SK-N-SH (cell line): Measurements from ENCODE around the gene SETD5. TPM values are rescaled to one million over a fixed set of nuclear protein-coding genes. Genes with fewer than 3 reads are reported as not detected.

Source experiments
- CTCF ChIA-PET: fragments of 300-600, 350-600 bp; formaldehyde crosslinking; extraction: SDS; loops from one replicate; lab custom pipeline; 2021; lab: Yijun Ruan, JAX
- POLR2A ChIA-PET: fragments of 350-600 bp; sonication (Branson Sonifier 250); formaldehyde crosslinking; extraction: SDS; loops from one replicate; lab custom pipeline; 2020; ENCODE audit warnings: antibody characterized with exemption, inconsistent platforms; lab: Yijun Ruan, JAX
- DNase-seq: peaks from one replicate; pipeline ENCODE4 v3.0.0; 2012
- H2AFZ ChIP-seq: fragments of 200-600 bp; sonication (generic); 2 replicates; pipeline ENCODE4 v1.8.1; 2016; ENCODE audit warnings: antibody characterized with exemption, mild to moderate bottlenecking, low read depth
- H3F3A ChIP-seq: fragments of 200-600 bp; sonication (generic); replicated peaks from 2 replicates; pipeline ENCODE3; 2016; ENCODE audit warnings: antibody characterized with exemption, mild to moderate bottlenecking; ENCODE audit not compliant: insufficient read depth
- H3K27ac ChIP-seq, 2 experiments: fragments of 200-500 bp in 1 of 2; fragments of 200-600 bp in 1 of 2; sonication (Bioruptor generic) in 1 of 2; sonication (generic), shearing (Covaris generic) in 1 of 2; 2 replicates each; pipeline versions ENCODE4 v1.5.1 to v1.6.1; 2014 to 2016; ENCODE audit warnings: low read depth in 2 of 2, inconsistent platforms in 1 of 2, low read length in 1 of 2, mild to moderate bottlenecking in 1 of 2, mixed read lengths in 1 of 2
- H3K27me3 ChIP-seq: fragments of 200-600 bp; sonication (generic), shearing (Covaris generic); 2 replicates; pipeline ENCODE4 v1.6.1; 2016; ENCODE audit warnings: mixed run types; ENCODE audit not compliant: insufficient read depth
- H3K36me3 ChIP-seq, 2 experiments: fragments of 200-500 bp in 1 of 2; fragments of 200-600 bp in 1 of 2; sonication (Bioruptor generic) in 1 of 2; sonication (generic) in 1 of 2; replicated peaks in 1 of 2; 2 replicates each; pipeline versions ENCODE3 to v1.5.1; 2014 to 2016; ENCODE audit warnings: low read length in 1 of 2, mild to moderate bottlenecking in 1 of 2; ENCODE audit not compliant: insufficient read depth in 2 of 2, control insufficient read depth in 1 of 2
- H3K4me1 ChIP-seq, 2 experiments: fragments of 200-500 bp in 1 of 2; fragments of 200-600 bp in 1 of 2; sonication (Bioruptor generic) in 1 of 2; sonication (generic), shearing (Covaris generic) in 1 of 2; 2 replicates each; pipeline versions ENCODE4 v1.5.1 to v1.6.1; 2014 to 2016; ENCODE audit warnings: low read depth in 1 of 2, low read length in 1 of 2, mixed run types in 1 of 2; ENCODE audit not compliant: insufficient read depth in 2 of 2, control insufficient read depth in 1 of 2
- H3K4me2 ChIP-seq: fragments of 200-600 bp; sonication (generic), shearing (Covaris generic); 2 replicates; pipeline ENCODE4 v1.6.1; 2017; ENCODE audit warnings: mixed run types
- H3K4me3 ChIP-seq, 2 experiments: fragments of 200-500 bp in 1 of 2; fragments of 200-600 bp in 1 of 2; sonication (Bioruptor generic) in 1 of 2; sonication (generic), shearing (Covaris generic) in 1 of 2; 2 replicates each; pipeline versions ENCODE4 v1.5.1 to v1.8.1; 2014 to 2016; ENCODE audit warnings: low read depth in 2 of 2, inconsistent platforms in 1 of 2, low read length in 1 of 2, mild to moderate bottlenecking in 1 of 2, mixed read lengths in 1 of 2, moderate library complexity in 1 of 2
- H3K79me2 ChIP-seq: fragments of 200-600 bp; sonication (generic); 2 replicates; pipeline ENCODE4 v1.8.1; 2017; ENCODE audit warnings: mild to moderate bottlenecking; ENCODE audit not compliant: insufficient read depth
- H3K9ac ChIP-seq: fragments of 200-600 bp; sonication (generic); 2 replicates; pipeline ENCODE4 v1.6.1; 2017; ENCODE audit warnings: mixed run types
- H3K9me2 ChIP-seq: fragments of 200-600 bp; sonication (generic); 2 replicates; pipeline ENCODE4 v1.6.1; 2017; ENCODE audit warnings: mixed run types
- H3K9me3 ChIP-seq: fragments of 200-600 bp; sonication (generic); 2 replicates; pipeline ENCODE4 v1.6.1; 2017; ENCODE audit warnings: mixed run types, mild to moderate bottlenecking, moderate library complexity
- H4K20me1 ChIP-seq: fragments of 200-600 bp; sonication (generic); 2 replicates; pipeline ENCODE4 v1.6.1; 2017; ENCODE audit warnings: mild to moderate bottlenecking, mixed run types; ENCODE audit not compliant: insufficient read depth
- ELF1 ChIP-seq: IDR thresholded peaks from 2 replicates; pipeline ENCODE4 v1.4.0; 2012
- EP300 ChIP-seq, 2 experiments: IDR thresholded peaks; 2 replicates each; pipeline versions ENCODE4 v1.4.0 to v1.6.1; 2012; ENCODE audit warnings: borderline replicate concordance in 1 of 2, low read depth in 1 of 2, low read length in 1 of 2
- FOXJ3 ChIP-seq: sonication (generic); formaldehyde crosslinking; IDR thresholded peaks from 2 replicates; pipeline ENCODE4 v1.5.1; 2020; ENCODE audit warnings: mild to moderate bottlenecking, missing genetic modification reagents
- GABPA ChIP-seq: IDR thresholded peaks from 2 replicates; pipeline ENCODE4 v1.4.0; 2012; ENCODE audit warnings: low read depth, mild to moderate bottlenecking
- GATA2 ChIP-seq: sonication (generic); formaldehyde crosslinking; IDR thresholded peaks from 2 replicates; pipeline ENCODE4 v1.5.0; 2020; ENCODE audit warnings: mild to moderate bottlenecking, missing genetic modification reagents
- IRF3 ChIP-seq: fragments of 150-350 bp; IDR thresholded peaks from 2 replicates; pipeline ENCODE4 v1.6.1; 2016; ENCODE audit warnings: mild to moderate bottlenecking, low read depth, low read length
- RCOR1 ChIP-seq: fragments of 150-350 bp; IDR thresholded peaks from 2 replicates; pipeline ENCODE4 v1.6.1; 2017; ENCODE audit warnings: antibody characterized with exemption, low read length
- SMC3 ChIP-seq: IDR thresholded peaks from 2 replicates; pipeline ENCODE4 v1.6.1; 2012; ENCODE audit warnings: low read depth, low read length, improper control_type of control experiment
- TCF12 ChIP-seq: IDR thresholded peaks from 2 replicates; pipeline ENCODE4 v1.4.0; 2012
- YY1 ChIP-seq: IDR thresholded peaks from 2 replicates; pipeline ENCODE4 v1.4.0; 2012; ENCODE audit warnings: low read depth, mild to moderate bottlenecking
- WGBS: methylation state at CpG from one replicate; pipeline ENCODE4 v1.1.6; 2017; ENCODE audit warnings: low lambda C conversion rate; 5-methylcytosine and 5-hydroxymethylcytosine counted together
- polyA plus RNA-seq, 3 experiments: library from polyadenylated mRNA; depleted of rRNA; stranded (reverse); fragments of >200 nt; gene quantifications; 2 replicates each; pipeline ENCODE4 v1.2.3, GENCODE V29; 2012
- TF ChIP-seq, protein P1 (sequence below): fragments of 200-600 bp; sonication (generic); IDR thresholded peaks from 2 replicates; pipeline ENCODE4 v1.6.1; 2017; ENCODE audit warnings: antibody characterized with exemption, mild to moderate bottlenecking, moderate library complexity
- TF ChIP-seq, protein P2 (sequence below): IDR thresholded peaks from 2 replicates; pipeline ENCODE4 v1.6.1; 2012; ENCODE audit warnings: mild to moderate bottlenecking, low read depth, low read length, moderate library complexity

Gene SETD5
- polyA plus RNA-seq, 1 of the 3 experiments (the other 2 are of a cell fraction): 32.3 TPM

DNA sequence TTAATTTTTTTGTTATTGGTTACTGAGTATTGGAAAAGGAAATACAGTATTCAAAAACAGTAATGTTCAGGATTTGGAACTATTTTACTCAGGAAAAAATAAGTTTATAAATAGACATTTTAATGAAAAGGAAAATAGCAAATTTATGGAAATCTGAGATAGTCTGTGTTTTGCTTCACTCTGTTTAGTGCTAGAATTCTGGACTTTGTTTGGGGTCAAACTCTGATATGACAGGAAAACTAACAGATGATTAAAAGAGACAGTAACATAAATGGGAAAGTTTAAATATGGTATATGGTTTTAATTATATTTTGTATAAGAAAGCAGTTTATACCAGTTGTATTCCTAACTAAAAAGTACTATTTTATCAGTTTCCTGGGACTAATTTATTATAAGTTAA is 17.4 kb downstream of the SETD5 start (continued):
- TF ChIP-seq IRF3: no peak
- TF ChIP-seq EP300 (IDR thresholded peaks at IDR 0.05; ENCODE audit: borderline replicate concordance in 1 of 2, low read depth in 1 of 2, low read length in 1 of 2): no peak
- TF ChIP-seq RCOR1: no peak

- TF ChIP-seq TCF12: no peak
- TF ChIP-seq, protein P1, sequence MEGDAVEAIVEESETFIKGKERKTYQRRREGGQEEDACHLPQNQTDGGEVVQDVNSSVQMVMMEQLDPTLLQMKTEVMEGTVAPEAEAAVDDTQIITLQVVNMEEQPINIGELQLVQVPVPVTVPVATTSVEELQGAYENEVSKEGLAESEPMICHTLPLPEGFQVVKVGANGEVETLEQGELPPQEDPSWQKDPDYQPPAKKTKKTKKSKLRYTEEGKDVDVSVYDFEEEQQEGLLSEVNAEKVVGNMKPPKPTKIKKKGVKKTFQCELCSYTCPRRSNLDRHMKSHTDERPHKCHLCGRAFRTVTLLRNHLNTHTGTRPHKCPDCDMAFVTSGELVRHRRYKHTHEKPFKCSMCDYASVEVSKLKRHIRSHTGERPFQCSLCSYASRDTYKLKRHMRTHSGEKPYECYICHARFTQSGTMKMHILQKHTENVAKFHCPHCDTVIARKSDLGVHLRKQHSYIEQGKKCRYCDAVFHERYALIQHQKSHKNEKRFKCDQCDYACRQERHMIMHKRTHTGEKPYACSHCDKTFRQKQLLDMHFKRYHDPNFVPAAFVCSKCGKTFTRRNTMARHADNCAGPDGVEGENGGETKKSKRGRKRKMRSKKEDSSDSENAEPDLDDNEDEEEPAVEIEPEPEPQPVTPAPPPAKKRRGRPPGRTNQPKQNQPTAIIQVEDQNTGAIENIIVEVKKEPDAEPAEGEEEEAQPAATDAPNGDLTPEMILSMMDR: no peak
- TF ChIP-seq, protein P2, sequence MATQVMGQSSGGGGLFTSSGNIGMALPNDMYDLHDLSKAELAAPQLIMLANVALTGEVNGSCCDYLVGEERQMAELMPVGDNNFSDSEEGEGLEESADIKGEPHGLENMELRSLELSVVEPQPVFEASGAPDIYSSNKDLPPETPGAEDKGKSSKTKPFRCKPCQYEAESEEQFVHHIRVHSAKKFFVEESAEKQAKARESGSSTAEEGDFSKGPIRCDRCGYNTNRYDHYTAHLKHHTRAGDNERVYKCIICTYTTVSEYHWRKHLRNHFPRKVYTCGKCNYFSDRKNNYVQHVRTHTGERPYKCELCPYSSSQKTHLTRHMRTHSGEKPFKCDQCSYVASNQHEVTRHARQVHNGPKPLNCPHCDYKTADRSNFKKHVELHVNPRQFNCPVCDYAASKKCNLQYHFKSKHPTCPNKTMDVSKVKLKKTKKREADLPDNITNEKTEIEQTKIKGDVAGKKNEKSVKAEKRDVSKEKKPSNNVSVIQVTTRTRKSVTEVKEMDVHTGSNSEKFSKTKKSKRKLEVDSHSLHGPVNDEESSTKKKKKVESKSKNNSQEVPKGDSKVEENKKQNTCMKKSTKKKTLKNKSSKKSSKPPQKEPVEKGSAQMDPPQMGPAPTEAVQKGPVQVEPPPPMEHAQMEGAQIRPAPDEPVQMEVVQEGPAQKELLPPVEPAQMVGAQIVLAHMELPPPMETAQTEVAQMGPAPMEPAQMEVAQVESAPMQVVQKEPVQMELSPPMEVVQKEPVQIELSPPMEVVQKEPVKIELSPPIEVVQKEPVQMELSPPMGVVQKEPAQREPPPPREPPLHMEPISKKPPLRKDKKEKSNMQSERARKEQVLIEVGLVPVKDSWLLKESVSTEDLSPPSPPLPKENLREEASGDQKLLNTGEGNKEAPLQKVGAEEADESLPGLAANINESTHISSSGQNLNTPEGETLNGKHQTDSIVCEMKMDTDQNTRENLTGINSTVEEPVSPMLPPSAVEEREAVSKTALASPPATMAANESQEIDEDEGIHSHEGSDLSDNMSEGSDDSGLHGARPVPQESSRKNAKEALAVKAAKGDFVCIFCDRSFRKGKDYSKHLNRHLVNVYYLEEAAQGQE: no peak
- no peak for TF ChIP-seq YY1
- TF ChIP-seq FOXJ3 (CRISPR knock-in tag): no peak
- TF ChIP-seq SMC3: no peak
- TF ChIP-seq ELF1: no peak
- TF ChIP-seq GABPA: no peak
- TF ChIP-seq GATA2 (CRISPR knock-in tag): no peak
- Histone ChIP-seq H3K79me2 (peaks cover 100% of the 10 kb centered on the region), H3K27ac (no peak overlapping the region), H3K27me3 (no peaks in the 10 kb centered on the region), H3K4me1 (peaks cover under 1 to 7% of the 10 kb centered on the region in 2 experiments; a peak in 2 of 4 replicates), H3K4me2 (no peak overlapping the region), H2AFZ (no peak overlapping the region), H3K9ac (no peak overlapping the region), H3K9me3 (no peaks in the 10 kb centered on the region), H3K4me3 (no peak overlapping the region), H3K36me3 (peaks cover 4 to 16% of the 10 kb centered on the region in 2 experiments), H3K9me2 (no peaks in the 10 kb centered on the region), H3F3A (peaks cover 26% of the 10 kb centered on the region), H4K20me1 (peaks cover 98% of the 10 kb centered on the region)
- no peak for DNase-seq
- ChIA-PET POLR2A (no interaction called here), CTCF (interaction anchor here (1.2 to 1.4 kb wide), 2 partner anchors 16 to 62 kb away, joined by 3 read pairs; no protein-coding TSS in a partner anchor)
- 73% methylated on average over 6 of the region's 6 CpGs for WGBS
Observed at GRCh38 chr3:9415485-9416138, 18.2 kb downstream of the SETD5 start.
